Measurements from ENCODE around the gene MGLL. TPM values are rescaled to one million over a fixed set of nuclear protein-coding genes. Genes with fewer than 3 reads are reported as not detected.

The MGLL gene
- total RNA-seq, 2 experiments from 2014 or later, result 0.28 to 0.38 TPM

DNA sequence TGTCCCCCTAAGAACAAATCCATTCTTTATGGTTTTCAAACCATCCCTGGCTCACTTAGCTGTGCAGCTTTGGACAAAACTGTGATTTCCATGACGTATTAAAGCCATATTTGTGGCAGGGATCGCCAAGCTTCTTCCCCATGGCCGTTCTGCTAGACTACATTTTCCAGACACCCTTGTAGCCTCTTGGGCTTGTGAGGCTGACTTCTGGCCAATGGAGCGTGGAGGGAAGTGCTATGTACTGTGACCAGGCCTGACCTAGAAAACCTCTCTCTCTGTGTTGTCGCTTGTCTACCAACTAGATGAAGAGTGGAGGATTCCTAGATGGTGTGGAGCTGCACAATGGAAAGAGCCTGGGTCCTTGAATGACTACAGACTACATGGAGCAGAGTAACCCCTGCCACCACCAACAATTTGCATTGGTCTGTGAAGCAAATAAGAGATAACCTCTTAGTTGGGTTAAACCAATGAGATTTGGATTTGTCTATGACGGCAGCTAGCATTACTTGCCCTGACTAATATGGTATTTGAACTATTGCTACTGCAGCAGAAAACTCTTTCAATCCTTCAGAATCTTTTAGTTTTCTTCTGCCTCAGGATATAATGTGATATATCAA lies 22.1 kb upstream of the MGLL start:
- Mint-ChIP-seq H3K4me1 (ENCODE audit: low read depth) (no peaks in the 10 kb centered on the region), H3K4me3 (no peak overlapping the region), H3K27me3 (peaks cover 10% of the 10 kb centered on the region), H3K9me3 (no peaks in the 10 kb centered on the region), H3K36me3 (ENCODE audit: low read depth) (no peaks in the 10 kb centered on the region), H3K27ac (no peak overlapping the region)
- TF ChIP-seq, protein P1, sequence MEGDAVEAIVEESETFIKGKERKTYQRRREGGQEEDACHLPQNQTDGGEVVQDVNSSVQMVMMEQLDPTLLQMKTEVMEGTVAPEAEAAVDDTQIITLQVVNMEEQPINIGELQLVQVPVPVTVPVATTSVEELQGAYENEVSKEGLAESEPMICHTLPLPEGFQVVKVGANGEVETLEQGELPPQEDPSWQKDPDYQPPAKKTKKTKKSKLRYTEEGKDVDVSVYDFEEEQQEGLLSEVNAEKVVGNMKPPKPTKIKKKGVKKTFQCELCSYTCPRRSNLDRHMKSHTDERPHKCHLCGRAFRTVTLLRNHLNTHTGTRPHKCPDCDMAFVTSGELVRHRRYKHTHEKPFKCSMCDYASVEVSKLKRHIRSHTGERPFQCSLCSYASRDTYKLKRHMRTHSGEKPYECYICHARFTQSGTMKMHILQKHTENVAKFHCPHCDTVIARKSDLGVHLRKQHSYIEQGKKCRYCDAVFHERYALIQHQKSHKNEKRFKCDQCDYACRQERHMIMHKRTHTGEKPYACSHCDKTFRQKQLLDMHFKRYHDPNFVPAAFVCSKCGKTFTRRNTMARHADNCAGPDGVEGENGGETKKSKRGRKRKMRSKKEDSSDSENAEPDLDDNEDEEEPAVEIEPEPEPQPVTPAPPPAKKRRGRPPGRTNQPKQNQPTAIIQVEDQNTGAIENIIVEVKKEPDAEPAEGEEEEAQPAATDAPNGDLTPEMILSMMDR (IDR thresholded peaks at IDR 0.05), result no peak
- DNase-seq (no peak), ATAC-seq (ENCODE audit: poor library complexity) (no peak)
- intact Hi-C loops (cut with DNase I, micrococcal nuclease), result no loop called here
- peaks cover 0 to 8% of the 10 kb centered on the region in 2 experiments for H3K27me3 ChIP-seq (ENCODE audit: control insufficient read depth in 1 of 2, insufficient read depth in 2 of 2, low read length in 2 of 2)
- POLR2A ChIA-PET, result no interaction called here
- H3K36me3 ChIP-seq (ENCODE audit: insufficient read depth, low read length), result no peaks in the 10 kb centered on the region
- H3K4me1 ChIP-seq (ENCODE audit: insufficient read depth, low read length), result no peaks in the 10 kb centered on the region
- H3K4me3 ChIP-seq (ENCODE audit: low read length), result no peak overlapping the region
- CTCF ChIA-PET, result no interaction called here
- H3K27ac ChIP-seq (ENCODE audit: low read depth in 1 of 2, low read length in 2 of 2), result no peak overlapping the region
- no peaks in the 10 kb centered on the region for H3K9me3 ChIP-seq (ENCODE audit: control insufficient read depth in 1 of 2, insufficient read depth in 1 of 2, low read length in 2 of 2)

DNA sequence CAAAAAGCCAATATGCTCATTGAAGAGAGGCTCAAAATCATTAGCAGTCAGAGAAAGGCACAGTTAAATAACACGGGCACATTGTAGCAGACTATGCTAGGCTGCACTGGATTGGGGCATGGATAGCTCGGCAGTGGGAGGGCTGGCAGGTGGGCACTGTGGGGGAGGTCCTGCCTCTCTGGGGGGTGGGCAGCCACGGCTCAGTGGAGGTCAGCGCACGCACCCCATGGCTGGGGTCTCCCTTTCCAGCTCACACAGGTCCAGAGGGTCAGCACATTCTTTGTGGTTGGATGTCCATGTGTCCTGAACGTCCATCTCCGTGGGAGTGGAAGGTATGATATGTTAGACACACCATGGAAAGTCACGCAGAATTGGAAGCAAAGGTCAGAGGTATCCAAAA lies 18.4 kb upstream of the MGLL start:
- CTCF ChIA-PET, result no interaction called here
- H3K27me3 ChIP-seq (ENCODE audit: control insufficient read depth in 1 of 2, insufficient read depth in 2 of 2, low read length in 2 of 2), result no peaks in the 10 kb centered on the region

DNA sequence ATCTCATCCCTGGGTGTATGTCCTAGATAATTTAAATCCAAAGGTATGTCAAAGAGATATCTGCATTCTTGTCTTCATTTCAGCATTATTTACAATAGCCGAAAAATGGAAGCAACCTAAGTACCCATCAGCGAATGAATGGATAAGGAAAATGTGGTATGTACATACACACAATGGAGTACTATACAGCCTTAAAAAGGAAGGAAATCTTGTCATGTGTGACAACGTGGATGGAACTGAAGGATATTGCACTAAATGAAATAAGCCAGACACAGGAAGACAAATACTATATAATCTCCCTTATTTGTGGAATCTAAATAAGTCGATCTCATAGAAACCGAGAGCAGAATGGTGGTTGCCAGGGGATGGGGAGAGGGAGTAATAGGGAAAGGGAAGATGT lies 16.8 kb upstream of the MGLL start:
- H3K36me3 Mint-ChIP-seq (ENCODE audit: low read depth), result no peaks in the 10 kb centered on the region

More for the DNA sequence above, 18.4 kb upstream of the MGLL start:
- Mint-ChIP-seq H3K27me3 (peaks cover 9% of the 10 kb centered on the region), H3K27ac (no peak overlapping the region), H3K9me3 (no peaks in the 10 kb centered on the region), H3K4me3 (no peak overlapping the region), H3K4me1 (ENCODE audit: low read depth) (no peaks in the 10 kb centered on the region), H3K36me3 (ENCODE audit: low read depth) (no peaks in the 10 kb centered on the region)
- DNase-seq, result no peak
- no peak for ATAC-seq (ENCODE audit: poor library complexity)
- no peak overlapping the region for H3K27ac ChIP-seq (ENCODE audit: low read depth in 1 of 2, low read length in 2 of 2)
- H3K9me3 ChIP-seq (ENCODE audit: control insufficient read depth in 1 of 2, insufficient read depth in 1 of 2, low read length in 2 of 2), result no peaks in the 10 kb centered on the region
- POLR2A ChIA-PET, result no interaction called here
- intact Hi-C loops (cut with DNase I, micrococcal nuclease), result no loop called here
- TF ChIP-seq, protein P1 (IDR thresholded peaks at IDR 0.05), result no peak
- H3K4me1 ChIP-seq (ENCODE audit: insufficient read depth, low read length), result no peaks in the 10 kb centered on the region
- no peak overlapping the region for H3K4me3 ChIP-seq (ENCODE audit: low read length)
- no peaks in the 10 kb centered on the region for H3K36me3 ChIP-seq (ENCODE audit: insufficient read depth, low read length)

More for the DNA sequence above, 16.8 kb upstream of the MGLL start:
- Mint-ChIP-seq H3K27ac (no peak overlapping the region), H3K4me1 (ENCODE audit: low read depth) (no peaks in the 10 kb centered on the region), H3K9me3 (no peaks in the 10 kb centered on the region), H3K4me3 (no peak overlapping the region), H3K27me3 (peaks cover 12% of the 10 kb centered on the region)
- H3K27ac ChIP-seq (ENCODE audit: low read depth in 1 of 2, low read length in 2 of 2), result no peak overlapping the region
- ChIA-PET CTCF (no interaction called here), POLR2A (no interaction called here)
- H3K4me3 ChIP-seq (ENCODE audit: low read length), result no peak overlapping the region
- no peaks in the 10 kb centered on the region for H3K36me3 ChIP-seq (ENCODE audit: insufficient read depth, low read length)
- ATAC-seq (ENCODE audit: poor library complexity) (no peak), DNase-seq (no peak)
- TF ChIP-seq, protein P1 (IDR thresholded peaks at IDR 0.05), result no peak
- no peaks in the 10 kb centered on the region for H3K27me3 ChIP-seq (ENCODE audit: control insufficient read depth in 1 of 2, insufficient read depth in 2 of 2, low read length in 2 of 2)
- no peaks in the 10 kb centered on the region for H3K9me3 ChIP-seq (ENCODE audit: control insufficient read depth in 1 of 2, insufficient read depth in 1 of 2, low read length in 2 of 2)
- no peaks in the 10 kb centered on the region for H3K4me1 ChIP-seq (ENCODE audit: insufficient read depth, low read length)
- intact Hi-C loops (cut with DNase I, micrococcal nuclease), result no loop called here

All from CD4-positive, alpha-beta T cell (primary cell).